Gastrocnemius medialis (tissue), 4 donors: ENCODE data around the gene HTRA3. TPM values are rescaled to one million over a fixed set of nuclear protein-coding genes. Genes with fewer than 3 reads are reported as not detected.

ENCODE experiments used
- ATAC-seq, 2 donors: fragments of 150-250 bp; one replicate each; pipeline ENCODE4 v1.9.1; 2016
- DNase-seq, 2 donors: peaks; one replicate each; pipeline ENCODE4 v3.0.0-alpha.2; 2019
- H3K27ac ChIP-seq, 4 donors: fragments of 200-600 bp; sonication (generic); 1 replicate in 1 of 4; 2 replicates in 3 of 4; pipeline ENCODE4 v1.5.1; 2016 to 2018; ENCODE audit warnings: mild to moderate bottlenecking in 2 of 4, moderate library complexity in 1 of 4
- H3K27me3 ChIP-seq, 3 donors: fragments of 200-600 bp; sonication (generic) in 2 of 3; 1 replicate in 1 of 3; 2 replicates in 2 of 3; pipeline versions ENCODE4 v1.5.1 to v1.6.0; 2016 to 2019; ENCODE audit warnings: mild to moderate bottlenecking in 1 of 3, moderate library complexity in 1 of 3
- H3K36me3 ChIP-seq, 2 donors: fragments of 200-600 bp; sonication (generic) in 1 of 2; one replicate each; pipeline ENCODE4 v1.5.1; 2017 to 2018
- H3K4me1 ChIP-seq, 2 donors: fragments of 200-600 bp; sonication (generic) in 1 of 2; one replicate each; pipeline ENCODE4 v1.5.1; 2016 to 2017; ENCODE audit warnings: mild to moderate bottlenecking in 2 of 2
- H3K4me3 ChIP-seq, 4 donors: fragments of 200-600 bp; sonication (generic) in 3 of 4; 1 replicate in 1 of 4; 2 replicates in 3 of 4; pipeline ENCODE4 v1.5.1; 2016 to 2019; ENCODE audit warnings: mild to moderate bottlenecking in 2 of 4
- H3K9me3 ChIP-seq, 3 donors: fragments of 200-600 bp; sonication (generic) in 2 of 3; 1 replicate in 1 of 3; 2 replicates in 2 of 3; pipeline ENCODE4 v1.5.1; 2016 to 2019
- POLR2A ChIP-seq, 2 donors: fragments of 450-650 bp; IDR thresholded peaks; one replicate each; pipeline ENCODE4 v1.6.1; 2017; ENCODE audit warnings: antibody characterized with exemption in 2 of 2, mild to moderate bottlenecking in 2 of 2, moderate library complexity in 2 of 2
- in situ Hi-C, 4 donors: fragments of 200-750 bp; cut with MboI; loops; one replicate each; pipeline versions ENCODE4 v1.15.0 to v1.8.0; 2017; ENCODE audit warnings: low sequenced_read_pairs in 4 of 4
- intact Hi-C: fragments of 100-400 bp; cut with DNase I; formaldehyde crosslinking; loops from one replicate; pipeline ENCODE4 v1.15.1; 2023; ENCODE audit warnings: low total_unique reads
- total RNA-seq, 4 donors: library from RNA; depleted of rRNA; stranded (reverse); fragments of >200 nt; gene quantifications; one replicate each; pipeline versions ENCODE4 v1.1.0 to v1.2.3, GENCODE V29; 2016
- TF ChIP-seq, protein P1 (sequence below), 5 experiments: fragments of 450-650 bp in 3 of 5; fragments of 200-600 bp in 2 of 5; sonication (generic) in 2 of 5; IDR thresholded peaks in 4 of 5; conservative IDR thresholded peaks in 1 of 5; 1 replicate in 4 of 5; 2 replicates in 1 of 5; pipeline ENCODE4 v1.5.1; 2016 to 2019; ENCODE audit warnings: antibody characterized with exemption in 5 of 5, mild to moderate bottlenecking in 3 of 5, moderate library complexity in 3 of 5

Gene HTRA3
- total RNA-seq, 4 donors from 2014 or later = 8.4 to 22.2 (median 16.0) TPM

DNA sequence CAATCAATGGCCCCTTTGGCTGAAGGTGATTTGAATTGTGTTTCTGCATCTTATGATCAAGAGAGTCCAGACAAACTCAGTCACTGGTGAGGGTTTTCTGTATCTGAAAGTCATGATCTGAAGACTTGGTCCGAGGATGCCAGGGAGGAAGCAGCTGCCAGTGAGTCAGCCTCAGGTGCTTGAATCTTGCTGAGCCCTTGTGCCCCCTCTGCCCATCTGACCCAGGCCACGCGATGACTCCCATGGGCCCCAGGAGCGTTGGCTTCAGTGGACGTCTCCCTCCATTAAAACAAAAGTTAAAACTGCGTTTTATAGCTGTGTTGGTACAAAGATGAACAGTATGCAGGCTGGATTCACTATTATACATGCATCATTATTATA lies 62.0 kb downstream of the HTRA3 start:
- DNase-seq = peak; percentile 41 to 69
- peak; percentile 27 to 39 for ATAC-seq
- no peaks in the 10 kb centered on the region for H3K27me3 ChIP-seq
- no peaks in the 10 kb centered on the region for H3K9me3 ChIP-seq
- TF ChIP-seq, protein P1, sequence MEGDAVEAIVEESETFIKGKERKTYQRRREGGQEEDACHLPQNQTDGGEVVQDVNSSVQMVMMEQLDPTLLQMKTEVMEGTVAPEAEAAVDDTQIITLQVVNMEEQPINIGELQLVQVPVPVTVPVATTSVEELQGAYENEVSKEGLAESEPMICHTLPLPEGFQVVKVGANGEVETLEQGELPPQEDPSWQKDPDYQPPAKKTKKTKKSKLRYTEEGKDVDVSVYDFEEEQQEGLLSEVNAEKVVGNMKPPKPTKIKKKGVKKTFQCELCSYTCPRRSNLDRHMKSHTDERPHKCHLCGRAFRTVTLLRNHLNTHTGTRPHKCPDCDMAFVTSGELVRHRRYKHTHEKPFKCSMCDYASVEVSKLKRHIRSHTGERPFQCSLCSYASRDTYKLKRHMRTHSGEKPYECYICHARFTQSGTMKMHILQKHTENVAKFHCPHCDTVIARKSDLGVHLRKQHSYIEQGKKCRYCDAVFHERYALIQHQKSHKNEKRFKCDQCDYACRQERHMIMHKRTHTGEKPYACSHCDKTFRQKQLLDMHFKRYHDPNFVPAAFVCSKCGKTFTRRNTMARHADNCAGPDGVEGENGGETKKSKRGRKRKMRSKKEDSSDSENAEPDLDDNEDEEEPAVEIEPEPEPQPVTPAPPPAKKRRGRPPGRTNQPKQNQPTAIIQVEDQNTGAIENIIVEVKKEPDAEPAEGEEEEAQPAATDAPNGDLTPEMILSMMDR (IDR thresholded peaks at IDR 0.05 in 4 of 5, conservative IDR thresholded peaks at IDR 0.05 in 1 of 5) = no peak
- no peak for TF ChIP-seq POLR2A (IDR thresholded peaks at IDR 0.05)
- in situ Hi-C loops (no loop called here), intact Hi-C loops (loop anchor here (2.0 to 5.0 kb wide), 2 partner anchors 23 to 61 kb away; no protein-coding TSS in a partner anchor)
- H3K4me3 ChIP-seq = no peak overlapping the region
- H3K27ac ChIP-seq = peak overlapping the region; percentile 59 to 92 (median 78)
- H3K4me1 ChIP-seq = peaks cover 23 to 25% of the 10 kb centered on the region in 2 donors
- no peaks in the 10 kb centered on the region for H3K36me3 ChIP-seq

DNA sequence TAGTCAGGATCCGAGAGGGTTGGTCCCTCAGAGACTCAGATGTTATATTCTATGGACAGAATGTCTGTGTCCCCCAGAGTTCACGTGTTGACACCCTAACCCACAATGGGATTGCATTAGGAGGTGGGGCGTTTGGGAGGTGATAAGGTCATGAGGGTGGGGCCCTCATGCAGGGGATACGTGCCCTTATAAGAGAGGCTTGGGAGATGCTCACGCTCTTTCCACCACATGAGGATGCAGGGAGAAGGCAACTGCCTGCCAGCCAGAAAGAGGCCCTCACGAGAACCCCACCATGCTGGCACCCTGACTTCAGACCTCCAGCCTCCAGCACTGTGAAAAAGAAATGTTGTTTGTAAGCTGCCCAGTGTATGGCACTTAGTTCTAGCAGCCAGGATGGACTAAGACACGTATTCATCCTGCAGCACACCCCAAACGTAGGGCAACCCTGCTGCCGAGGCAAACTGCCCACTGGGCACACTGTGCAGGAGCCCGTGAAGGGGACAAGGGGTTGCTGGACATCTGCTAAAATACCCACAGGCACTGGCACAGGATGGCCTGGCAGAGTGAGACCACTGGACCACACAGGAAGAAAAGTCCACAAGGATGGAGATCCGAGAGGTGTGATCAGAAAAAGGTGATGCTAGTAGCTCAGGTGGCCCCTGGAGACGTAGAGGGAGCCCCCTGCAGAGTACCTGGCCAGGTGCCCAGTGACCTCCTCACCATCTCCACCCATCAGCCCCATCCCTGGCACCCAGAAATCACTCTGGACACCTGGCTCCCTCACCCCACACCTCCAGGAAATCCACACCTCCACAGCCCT lies 62.7 kb downstream of the HTRA3 start:
- peak in 1 of 2 donors; percentile 12 for DNase-seq
- Histone ChIP-seq H3K27ac (peak overlapping the region; percentile 59 to 92 (median 78)), H3K27me3 (no peaks in the 10 kb centered on the region), H3K4me1 (peaks cover 23 to 25% of the 10 kb centered on the region in 2 donors), H3K9me3 (no peaks in the 10 kb centered on the region), H3K36me3 (no peaks in the 10 kb centered on the region), H3K4me3 (no peak overlapping the region)
- ATAC-seq = no peak
- intact Hi-C loops = loop anchor here (5.0 kb wide), 1 partner anchor 60 kb away; no protein-coding TSS in a partner anchor
- TF ChIP-seq POLR2A (IDR thresholded peaks at IDR 0.05) = no peak
- TF ChIP-seq, protein P1 (IDR thresholded peaks at IDR 0.05 in 4 of 5, conservative IDR thresholded peaks at IDR 0.05 in 1 of 5) = no peak
- in situ Hi-C loops = no loop called here

DNA sequence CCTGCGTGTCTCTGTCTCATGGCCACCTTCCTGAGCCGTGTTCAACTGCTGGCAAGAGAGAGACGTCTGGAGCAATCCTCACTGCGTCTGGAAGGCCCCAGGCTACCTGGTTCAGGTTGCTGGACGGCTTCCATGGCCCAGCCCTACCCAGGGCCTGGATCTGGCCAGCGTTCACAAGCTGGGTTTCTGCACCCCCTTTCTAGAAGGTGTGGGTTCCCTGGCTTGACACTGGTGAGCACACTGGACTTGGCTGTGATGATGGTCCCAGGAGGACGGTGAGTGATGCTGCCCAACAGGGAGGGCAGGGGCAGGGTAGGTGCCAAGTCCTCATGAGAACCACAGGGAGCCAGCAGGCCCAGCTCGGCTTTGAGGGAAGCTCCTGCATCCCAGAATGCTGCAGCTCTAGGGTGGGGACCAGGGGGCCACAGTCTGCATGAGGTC lies 63.4 kb downstream of the HTRA3 start:
- Histone ChIP-seq H3K4me3 (no peak overlapping the region), H3K9me3 (no peaks in the 10 kb centered on the region), H3K36me3 (no peaks in the 10 kb centered on the region), H3K27me3 (no peaks in the 10 kb centered on the region), H3K4me1 (peaks cover 23 to 25% of the 10 kb centered on the region in 2 donors), H3K27ac (no peak overlapping the region)
- intact Hi-C loops = loop anchor here (5.0 kb wide), 1 partner anchor 59 kb away; no protein-coding TSS in a partner anchor
- TF ChIP-seq, protein P1 (IDR thresholded peaks at IDR 0.05 in 4 of 5, conservative IDR thresholded peaks at IDR 0.05 in 1 of 5) = no peak
- no peak for TF ChIP-seq POLR2A (IDR thresholded peaks at IDR 0.05)
- DNase-seq (peak in 1 of 2 donors; percentile 9), ATAC-seq (no peak)
- in situ Hi-C loops = no loop called here

DNA sequence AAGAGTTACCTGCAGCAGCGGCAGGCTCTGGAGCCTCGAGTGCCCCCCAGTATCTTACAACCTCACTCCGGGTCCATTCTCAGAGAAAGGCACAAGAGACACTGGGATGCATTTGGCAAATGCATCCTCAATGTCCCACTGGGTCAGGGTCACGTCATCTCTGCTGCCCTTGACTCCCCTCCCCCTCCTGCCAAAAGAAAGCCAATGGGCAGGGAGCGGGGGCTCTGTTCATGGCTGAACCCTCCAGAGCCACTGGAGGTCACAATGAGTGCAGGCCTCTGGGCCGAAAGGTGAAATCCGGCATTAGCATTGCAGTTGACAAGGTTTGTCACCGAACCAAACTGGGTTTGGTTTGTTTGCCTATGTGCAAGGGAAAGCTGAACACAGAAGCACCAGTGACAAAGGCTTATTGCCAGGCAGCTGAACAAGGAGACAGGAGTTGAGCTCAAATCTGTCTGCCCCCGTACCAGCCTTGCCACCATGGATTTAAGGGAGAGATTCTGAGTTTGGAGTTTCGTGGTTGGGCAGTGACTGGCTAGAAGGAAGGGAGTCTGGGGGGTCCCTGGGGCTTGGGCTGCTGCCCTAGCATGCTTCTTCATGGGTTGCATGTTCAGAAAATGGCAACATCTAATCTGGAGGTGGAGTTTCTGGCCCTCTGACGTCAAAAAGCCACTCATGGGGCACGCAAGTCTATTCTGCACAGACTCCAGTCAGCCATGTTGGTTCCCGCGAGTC lies 64.3 kb downstream of the HTRA3 start:
- no peaks in the 10 kb centered on the region for H3K27me3 ChIP-seq
- ATAC-seq = no peak

More for the DNA sequence above, 64.3 kb downstream of the HTRA3 start:
- intact Hi-C loops (loop anchor here (5.0 kb wide), 1 partner anchor 58 kb away; no protein-coding TSS in a partner anchor), in situ Hi-C loops (no loop called here)
- H3K9me3 ChIP-seq = no peaks in the 10 kb centered on the region
- no peak for DNase-seq
- no peaks in the 10 kb centered on the region for H3K36me3 ChIP-seq
- TF ChIP-seq, protein P1 (IDR thresholded peaks at IDR 0.05 in 4 of 5, conservative IDR thresholded peaks at IDR 0.05 in 1 of 5) = no peak
- no peak for TF ChIP-seq POLR2A (IDR thresholded peaks at IDR 0.05)
- no peak overlapping the region for H3K4me3 ChIP-seq
- H3K4me1 ChIP-seq = peaks cover 23 to 25% of the 10 kb centered on the region in 2 donors
- H3K27ac ChIP-seq = no peak overlapping the region
